ENCODE results near the gene SNHG17.
"Not testable (repeated sequence)": the region's sequence is repeated elsewhere in the genome, so short reads cannot be mapped to it uniquely, and the experiment has no call there.

Gene SNHG17

GRCh38 chr20:38437796-38438195 is 2.7 kb upstream of the SNHG17 start:
- DNase-seq (ENCODE audit: low spot score in 2 of 2) (no peak), ATAC-seq (ENCODE audit: low read depth) (no peak)
- H3K4me3 Mint-ChIP-seq = no peak overlapping the region
- H3K36me3 Mint-ChIP-seq = no peaks in the 10 kb centered on the region
- H3K27me3 Mint-ChIP-seq = peaks cover 3% of the 10 kb centered on the region
- H3K27ac Mint-ChIP-seq = no peak overlapping the region
- H3K9me3 Mint-ChIP-seq = no peaks in the 10 kb centered on the region
- peaks cover 11% of the 10 kb centered on the region for H3K4me1 Mint-ChIP-seq

GRCh38 chr20:38435555-38435939 is 419 bp upstream of the SNHG17 start:
- Mint-ChIP-seq H3K4me1 (peaks cover 25% of the 10 kb centered on the region), H3K4me3 (peak overlapping the region; percentile 93), H3K27ac (peak overlapping the region; percentile 92), H3K9me3 (no peaks in the 10 kb centered on the region), H3K27me3 (no peaks in the 10 kb centered on the region), H3K36me3 (peaks cover 15% of the 10 kb centered on the region)
- no peak for DNase-seq (ENCODE audit: low spot score in 2 of 2)
- no peak for ATAC-seq (ENCODE audit: low read depth)

GRCh38 chr20:38434301-38434741 is 807 bp downstream of the SNHG17 start:
- no peaks in the 10 kb centered on the region for H3K27me3 Mint-ChIP-seq
- peak; percentile 45 for ATAC-seq (ENCODE audit: low read depth)
- H3K27ac Mint-ChIP-seq = peak overlapping the region; percentile 92
- no peaks in the 10 kb centered on the region for H3K9me3 Mint-ChIP-seq
- peak overlapping the region; percentile 93 for H3K4me3 Mint-ChIP-seq
- peaks cover 26% of the 10 kb centered on the region for H3K4me1 Mint-ChIP-seq
- peak; percentile 24 to 43 for DNase-seq (ENCODE audit: low spot score in 2 of 2)
- H3K36me3 Mint-ChIP-seq = peaks cover 19% of the 10 kb centered on the region

- Mint-ChIP-seq H3K36me3 (peaks cover 24% of the 10 kb centered on the region), H3K27me3 (no peaks in the 10 kb centered on the region), H3K27ac (peak overlapping the region; percentile 92), H3K4me3 (peak overlapping the region; percentile 93), H3K4me1 (peaks cover 30% of the 10 kb centered on the region), H3K9me3 (no peaks in the 10 kb centered on the region)
- ATAC-seq (ENCODE audit: low read depth) (no peak), DNase-seq (ENCODE audit: low spot score in 2 of 2) (no peak)
Observed at GRCh38 chr20:38433304-38433972, 1.7 kb downstream of the SNHG17 start.

- not testable (repeated sequence) for H3K4me3 Mint-ChIP-seq; H3K27me3 Mint-ChIP-seq; H3K27ac Mint-ChIP-seq; H3K9me3 Mint-ChIP-seq; DNase-seq (ENCODE audit: low spot score in 2 of 2); ATAC-seq (ENCODE audit: low read depth)
- Mint-ChIP-seq H3K4me1 (peaks cover 30% of the 10 kb centered on the region), H3K36me3 (peaks cover 27% of the 10 kb centered on the region)
Observed at GRCh38 chr20:38432870-38433269, 2.3 kb downstream of the SNHG17 start.

GRCh38 chr20:38432292-38432691 is 2.8 kb downstream of the SNHG17 start:
- Mint-ChIP-seq H3K27me3 (no peaks in the 10 kb centered on the region), H3K4me1 (peaks cover 30% of the 10 kb centered on the region)

GRCh38 chr20:38430679-38431325 is 4.3 kb downstream of the SNHG17 start:
- DNase-seq (ENCODE audit: low spot score in 2 of 2) (no peak), ATAC-seq (ENCODE audit: low read depth) (no peak)
- no peaks in the 10 kb centered on the region for H3K9me3 Mint-ChIP-seq
- H3K4me3 Mint-ChIP-seq = no peak overlapping the region
- peaks cover 32% of the 10 kb centered on the region for H3K36me3 Mint-ChIP-seq
- H3K27me3 Mint-ChIP-seq = no peaks in the 10 kb centered on the region
- H3K4me1 Mint-ChIP-seq = peaks cover 32% of the 10 kb centered on the region
- H3K27ac Mint-ChIP-seq = no peak overlapping the region

More at GRCh38 chr20:38432292-38432691, 2.8 kb downstream of the SNHG17 start:
- no peak overlapping the region for H3K27ac Mint-ChIP-seq
- H3K36me3 Mint-ChIP-seq = peaks cover 27% of the 10 kb centered on the region
- ATAC-seq (ENCODE audit: low read depth) (no peak), DNase-seq (ENCODE audit: low spot score in 2 of 2) (no peak)
- no peak overlapping the region for H3K4me3 Mint-ChIP-seq
- no peaks in the 10 kb centered on the region for H3K9me3 Mint-ChIP-seq

GRCh38 chr20:38429301-38429700 is 5.8 kb downstream of the SNHG17 start:
- Mint-ChIP-seq H3K4me1 (peaks cover 36% of the 10 kb centered on the region), H3K4me3 (no peak overlapping the region), H3K9me3 (no peaks in the 10 kb centered on the region), H3K27me3 (no peaks in the 10 kb centered on the region), H3K36me3 (peaks cover 41% of the 10 kb centered on the region), H3K27ac (peak overlapping the region; percentile 53)
- ATAC-seq (ENCODE audit: low read depth) = no peak
- DNase-seq (ENCODE audit: low spot score in 2 of 2) = no peak

GRCh38 chr20:38428800-38429199 is 6.3 kb downstream of the SNHG17 start:
- no peak overlapping the region for H3K4me3 Mint-ChIP-seq
- no peak for DNase-seq (ENCODE audit: low spot score in 2 of 2)
- no peaks in the 10 kb centered on the region for H3K9me3 Mint-ChIP-seq
- no peaks in the 10 kb centered on the region for H3K27me3 Mint-ChIP-seq
- peak overlapping the region; percentile 53 for H3K27ac Mint-ChIP-seq
- peaks cover 42% of the 10 kb centered on the region for H3K36me3 Mint-ChIP-seq
- peaks cover 32% of the 10 kb centered on the region for H3K4me1 Mint-ChIP-seq
- ATAC-seq (ENCODE audit: low read depth) = no peak

- Mint-ChIP-seq H3K4me3 (no peak overlapping the region), H3K27me3 (no peaks in the 10 kb centered on the region), H3K36me3 (peaks cover 46% of the 10 kb centered on the region), H3K4me1 (peaks cover 31% of the 10 kb centered on the region), H3K9me3 (no peaks in the 10 kb centered on the region), H3K27ac (no peak overlapping the region)
- ATAC-seq (ENCODE audit: low read depth) (no peak), DNase-seq (ENCODE audit: low spot score in 2 of 2) (no peak)
Observed at GRCh38 chr20:38427655-38428023, 7.5 kb downstream of the SNHG17 start.

- ATAC-seq (ENCODE audit: low read depth) (no peak), DNase-seq (ENCODE audit: low spot score in 2 of 2) (no peak)
- H3K27me3 Mint-ChIP-seq = no peaks in the 10 kb centered on the region
- peaks cover 25% of the 10 kb centered on the region for H3K4me1 Mint-ChIP-seq
- no peak overlapping the region for H3K4me3 Mint-ChIP-seq
- H3K27ac Mint-ChIP-seq = peak overlapping the region; percentile 1
- H3K9me3 Mint-ChIP-seq = no peaks in the 10 kb centered on the region
- peaks cover 50% of the 10 kb centered on the region for H3K36me3 Mint-ChIP-seq
Observed at GRCh38 chr20:38426006-38426897, 8.9 kb downstream of the SNHG17 start.

- peaks cover 21% of the 10 kb centered on the region for H3K4me1 Mint-ChIP-seq
- H3K27me3 Mint-ChIP-seq = no peaks in the 10 kb centered on the region
- ATAC-seq (ENCODE audit: low read depth) = no peak
- peak overlapping the region; percentile 11 for H3K27ac Mint-ChIP-seq
- no peaks in the 10 kb centered on the region for H3K9me3 Mint-ChIP-seq
- DNase-seq (ENCODE audit: low spot score in 2 of 2) = no peak
- no peak overlapping the region for H3K4me3 Mint-ChIP-seq
- peaks cover 55% of the 10 kb centered on the region for H3K36me3 Mint-ChIP-seq
Observed at GRCh38 chr20:38424401-38424800, 10.7 kb downstream of the SNHG17 start.

GRCh38 chr20:38423541-38423940 is 11.6 kb downstream of the SNHG17 start:
- no peak for DNase-seq (ENCODE audit: low spot score in 2 of 2)
- Mint-ChIP-seq H3K27ac (no peak overlapping the region), H3K4me3 (no peak overlapping the region), H3K4me1 (peaks cover 17% of the 10 kb centered on the region), H3K27me3 (no peaks in the 10 kb centered on the region), H3K9me3 (no peaks in the 10 kb centered on the region), H3K36me3 (peaks cover 53% of the 10 kb centered on the region)
- ATAC-seq (ENCODE audit: low read depth) = no peak

- H3K4me3 Mint-ChIP-seq = no peak overlapping the region
- DNase-seq (ENCODE audit: low spot score in 2 of 2) (no peak), ATAC-seq (ENCODE audit: low read depth) (no peak)
- peaks cover 53% of the 10 kb centered on the region for H3K36me3 Mint-ChIP-seq
- H3K4me1 Mint-ChIP-seq = peaks cover 16% of the 10 kb centered on the region
- no peaks in the 10 kb centered on the region for H3K27me3 Mint-ChIP-seq
- no peak overlapping the region for H3K27ac Mint-ChIP-seq
- H3K9me3 Mint-ChIP-seq = no peaks in the 10 kb centered on the region
Observed at GRCh38 chr20:38421915-38422314, 13.2 kb downstream of the SNHG17 start.

Data from memory B cell (primary cell).